ENCODE results near the gene CDS2.

DNA sequence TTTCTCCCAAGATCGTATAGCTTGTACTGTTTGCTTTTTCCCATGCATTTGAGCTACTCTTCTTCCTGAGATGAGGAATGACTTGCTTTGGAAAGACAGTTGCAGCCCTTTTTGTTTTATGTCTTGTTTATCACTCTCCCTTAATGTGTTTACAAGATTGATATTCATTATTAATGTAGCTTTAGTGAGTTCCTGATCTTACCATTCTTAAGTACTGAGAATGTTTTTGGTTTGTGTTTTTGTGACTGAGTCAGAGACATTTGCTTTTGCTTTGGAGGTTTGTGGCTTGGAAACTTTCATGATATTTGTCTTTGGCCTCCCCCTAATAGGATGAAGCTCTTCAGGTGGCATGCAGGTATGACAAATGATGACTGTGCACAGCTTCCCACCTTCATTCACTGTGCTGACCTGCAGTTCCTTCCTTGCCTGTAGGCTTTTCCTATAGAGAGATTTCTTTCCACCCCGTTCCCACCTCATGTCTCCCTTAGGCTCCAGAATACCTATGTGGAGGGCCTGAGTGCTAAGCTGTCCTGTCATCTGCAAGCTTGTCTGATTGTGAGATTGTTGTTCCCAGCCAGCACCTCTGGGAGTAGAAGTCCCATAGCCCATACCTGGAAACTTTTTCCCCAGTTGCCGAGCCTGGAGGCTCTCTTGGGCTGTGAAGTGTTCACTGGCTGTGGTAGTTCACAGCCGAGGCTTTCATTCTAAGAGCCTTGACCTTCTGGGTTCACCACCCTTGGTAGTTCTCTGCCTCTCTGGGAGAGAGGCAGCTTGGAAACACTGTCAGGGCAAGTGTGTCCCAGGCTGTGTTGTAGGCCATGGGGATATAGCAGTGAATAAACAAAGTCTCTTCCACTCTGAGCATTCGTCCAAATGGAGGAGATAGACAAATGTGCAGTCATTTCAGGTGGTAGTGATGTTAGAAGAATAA, 27.1 kb downstream of the CDS2 start:
- TF ChIP-seq EP300 (IDR thresholded peaks at IDR 0.05) = no peak
- TF ChIP-seq, protein P1, sequence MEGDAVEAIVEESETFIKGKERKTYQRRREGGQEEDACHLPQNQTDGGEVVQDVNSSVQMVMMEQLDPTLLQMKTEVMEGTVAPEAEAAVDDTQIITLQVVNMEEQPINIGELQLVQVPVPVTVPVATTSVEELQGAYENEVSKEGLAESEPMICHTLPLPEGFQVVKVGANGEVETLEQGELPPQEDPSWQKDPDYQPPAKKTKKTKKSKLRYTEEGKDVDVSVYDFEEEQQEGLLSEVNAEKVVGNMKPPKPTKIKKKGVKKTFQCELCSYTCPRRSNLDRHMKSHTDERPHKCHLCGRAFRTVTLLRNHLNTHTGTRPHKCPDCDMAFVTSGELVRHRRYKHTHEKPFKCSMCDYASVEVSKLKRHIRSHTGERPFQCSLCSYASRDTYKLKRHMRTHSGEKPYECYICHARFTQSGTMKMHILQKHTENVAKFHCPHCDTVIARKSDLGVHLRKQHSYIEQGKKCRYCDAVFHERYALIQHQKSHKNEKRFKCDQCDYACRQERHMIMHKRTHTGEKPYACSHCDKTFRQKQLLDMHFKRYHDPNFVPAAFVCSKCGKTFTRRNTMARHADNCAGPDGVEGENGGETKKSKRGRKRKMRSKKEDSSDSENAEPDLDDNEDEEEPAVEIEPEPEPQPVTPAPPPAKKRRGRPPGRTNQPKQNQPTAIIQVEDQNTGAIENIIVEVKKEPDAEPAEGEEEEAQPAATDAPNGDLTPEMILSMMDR (IDR thresholded peaks at IDR 0.05) = no peak
- TF ChIP-seq POLR2AphosphoS5 (IDR thresholded peaks at IDR 0.05) = no peak
- TF ChIP-seq POLR2A (IDR thresholded peaks at IDR 0.05) = no peak
